Subcutaneous adipose tissue (tissue), 4 donors: ENCODE data around the gene TLR5. TPM values are rescaled to one million over a fixed set of nuclear protein-coding genes. Genes with fewer than 3 reads are reported as not detected.

Source experiments
- total RNA-seq, 4 donors: library from RNA; depleted of rRNA; stranded (reverse); fragments of >200 nt; gene quantifications; one replicate each; pipeline ENCODE4 v1.1.0, GENCODE V29; 2016
- TF ChIP-seq, protein P1 (sequence below): fragments of 450-650 bp; IDR thresholded peaks from one replicate; pipeline ENCODE4 v1.5.1; 2016; ENCODE audit warnings: low read depth, mild to moderate bottlenecking, control low read depth, antibody characterized with exemption, moderate library complexity

Gene TLR5
- total RNA-seq, 4 donors from 2014 or later, result 6.0 to 15.2 (median 11.0) TPM

DNA sequence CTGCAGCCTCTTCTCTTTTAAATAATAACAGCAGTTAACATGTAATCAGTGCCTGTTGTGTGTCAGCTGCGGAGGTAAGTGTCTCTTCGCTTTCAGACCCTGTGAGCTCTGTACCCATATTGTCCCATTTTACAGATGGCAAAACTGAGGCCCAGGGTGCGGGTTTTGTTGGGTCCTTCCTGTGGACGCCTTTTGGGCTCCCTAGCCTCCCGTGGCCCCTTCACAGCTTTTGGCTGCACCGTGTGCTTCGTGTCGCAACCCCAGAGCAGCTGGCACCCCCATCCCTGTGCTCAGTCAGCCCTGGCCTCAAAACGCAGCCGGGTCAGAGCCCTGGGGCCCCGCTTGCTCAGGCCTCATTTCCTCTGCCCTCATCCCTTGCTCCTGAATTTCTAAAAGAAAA, 53.8 kb downstream of the TLR5 start:
- TF ChIP-seq, protein P1, sequence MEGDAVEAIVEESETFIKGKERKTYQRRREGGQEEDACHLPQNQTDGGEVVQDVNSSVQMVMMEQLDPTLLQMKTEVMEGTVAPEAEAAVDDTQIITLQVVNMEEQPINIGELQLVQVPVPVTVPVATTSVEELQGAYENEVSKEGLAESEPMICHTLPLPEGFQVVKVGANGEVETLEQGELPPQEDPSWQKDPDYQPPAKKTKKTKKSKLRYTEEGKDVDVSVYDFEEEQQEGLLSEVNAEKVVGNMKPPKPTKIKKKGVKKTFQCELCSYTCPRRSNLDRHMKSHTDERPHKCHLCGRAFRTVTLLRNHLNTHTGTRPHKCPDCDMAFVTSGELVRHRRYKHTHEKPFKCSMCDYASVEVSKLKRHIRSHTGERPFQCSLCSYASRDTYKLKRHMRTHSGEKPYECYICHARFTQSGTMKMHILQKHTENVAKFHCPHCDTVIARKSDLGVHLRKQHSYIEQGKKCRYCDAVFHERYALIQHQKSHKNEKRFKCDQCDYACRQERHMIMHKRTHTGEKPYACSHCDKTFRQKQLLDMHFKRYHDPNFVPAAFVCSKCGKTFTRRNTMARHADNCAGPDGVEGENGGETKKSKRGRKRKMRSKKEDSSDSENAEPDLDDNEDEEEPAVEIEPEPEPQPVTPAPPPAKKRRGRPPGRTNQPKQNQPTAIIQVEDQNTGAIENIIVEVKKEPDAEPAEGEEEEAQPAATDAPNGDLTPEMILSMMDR, result no peak

- TF ChIP-seq, protein P1, result no peak
Measured at GRCh38 chr1:223088713-223089240, 54.3 kb downstream of the TLR5 start.

DNA sequence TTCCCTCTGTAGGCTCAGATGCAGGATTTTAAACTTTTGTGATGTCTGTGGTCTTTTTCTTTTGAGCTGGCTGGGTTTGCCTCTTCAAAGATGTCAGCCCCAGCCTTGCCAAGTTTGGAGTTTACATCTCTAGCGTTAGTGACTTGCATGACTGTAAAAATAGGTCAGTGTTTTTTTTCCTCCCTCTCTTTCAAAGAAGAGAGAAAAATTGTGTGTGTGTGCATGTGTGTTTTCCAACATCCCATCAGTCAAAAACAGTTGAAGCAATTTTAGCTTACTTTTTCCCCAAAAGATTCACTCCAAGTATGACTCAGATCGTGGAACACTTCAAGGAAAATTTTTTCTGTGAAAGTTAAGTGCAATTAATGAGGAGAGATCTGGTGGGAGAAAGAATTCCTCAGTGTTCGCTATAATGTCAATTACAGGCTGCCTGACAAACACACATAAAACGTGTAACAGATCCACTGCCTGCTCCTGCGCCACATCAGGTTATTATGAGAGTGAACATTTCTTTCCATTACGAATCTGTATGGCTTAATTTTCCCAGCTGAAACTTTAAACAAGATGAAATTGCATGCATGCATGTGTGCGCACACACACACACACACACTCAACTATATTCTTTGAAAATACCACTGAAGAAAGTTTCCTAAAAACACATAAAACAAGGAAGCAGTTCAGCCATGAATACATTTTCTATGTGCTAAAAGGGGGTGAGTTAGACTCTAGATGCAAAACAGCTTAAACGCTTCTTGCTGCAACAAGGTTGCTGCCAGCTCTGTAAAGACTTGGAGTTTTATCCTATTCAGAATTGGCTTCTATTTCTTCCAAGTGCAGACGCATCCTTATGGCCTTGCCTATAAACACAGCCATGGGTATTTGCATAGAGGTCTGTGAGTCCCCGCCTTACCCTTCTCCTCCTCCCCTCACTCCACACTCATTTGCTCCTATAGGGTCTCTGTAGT, 55.5 kb downstream of the TLR5 start:
- TF ChIP-seq, protein P1, result no peak

- TF ChIP-seq, protein P1, result no peak
Measured at GRCh38 chr1:223084464-223084866, 58.6 kb downstream of the TLR5 start.

- TF ChIP-seq, protein P1, result no peak
Measured at GRCh38 chr1:223083831-223084230, 59.2 kb downstream of the TLR5 start.

DNA sequence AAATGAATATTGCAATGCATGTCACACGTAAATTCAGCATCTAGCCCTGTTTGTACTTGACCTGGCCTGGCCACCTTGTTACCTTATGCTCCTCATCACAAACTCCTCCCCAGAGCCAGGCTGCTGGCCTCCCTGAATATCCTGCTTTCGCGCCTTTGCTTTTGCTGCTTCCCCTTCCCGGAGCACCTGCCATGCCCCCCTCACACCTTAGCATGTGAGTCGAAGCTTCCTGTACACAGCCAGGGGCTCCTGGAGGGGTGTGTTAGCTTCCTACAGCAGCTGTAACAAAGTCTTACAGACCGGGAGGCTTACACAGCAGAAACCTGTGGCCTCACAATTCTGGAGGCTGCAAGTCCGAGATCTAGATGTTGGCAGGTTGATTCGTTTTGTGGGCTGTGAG, 60.1 kb downstream of the TLR5 start:
- TF ChIP-seq, protein P1, result no peak

- TF ChIP-seq, protein P1, result no peak
Measured at GRCh38 chr1:223081181-223081994, 61.7 kb downstream of the TLR5 start.
